Smooth muscle cell (in vitro differentiated cells): ENCODE results near the gene GMIP. TPM values are rescaled to one million over a fixed set of nuclear protein-coding genes. Genes with fewer than 3 reads are reported as not detected.

Experiments
- DNase-seq: peaks from one replicate; lab custom pipeline; 2025; ENCODE audit not compliant: unreplicated experiment; lab: John Stamatoyannopoulos, UW
- H2AFZ ChIP-seq: fragments of 200-600 bp; sonication (generic); 2 replicates; pipeline ENCODE4 v1.6.0; 2016; ENCODE audit warnings: antibody characterized with exemption, low read depth, mild to moderate bottlenecking
- H3F3A ChIP-seq: fragments of 200-600 bp; sonication (generic); 2 replicates; pipeline ENCODE4 v1.6.0; 2017; ENCODE audit warnings: antibody characterized with exemption, low read depth
- H3K27ac ChIP-seq: fragments of 200-600 bp; sonication (generic); 2 replicates; pipeline ENCODE4 v1.5.1; 2016; ENCODE audit warnings: low read depth, mild to moderate bottlenecking
- H3K27me3 ChIP-seq: fragments of 200-600 bp; sonication (generic); 2 replicates; pipeline ENCODE4 v1.6.1; 2016; ENCODE audit warnings: low read depth, mild to moderate bottlenecking
- H3K36me3 ChIP-seq: fragments of 200-600 bp; sonication (generic); 2 replicates; pipeline ENCODE4 v1.5.1; 2016; ENCODE audit warnings: low read depth
- H3K4me1 ChIP-seq: fragments of 200-600 bp; sonication (generic); 2 replicates; pipeline ENCODE4 v1.5.1; 2016; ENCODE audit warnings: low read depth
- H3K4me2 ChIP-seq: fragments of 200-600 bp; sonication (generic); 2 replicates; pipeline ENCODE4 v1.6.0; 2016; ENCODE audit warnings: mild to moderate bottlenecking
- H3K4me3 ChIP-seq: fragments of 200-600 bp; sonication (generic); 2 replicates; pipeline ENCODE4 v1.5.1; 2016; ENCODE audit warnings: mild to moderate bottlenecking
- H3K79me2 ChIP-seq: fragments of 200-600 bp; sonication (generic); 2 replicates; pipeline ENCODE4 v1.6.0; 2016; ENCODE audit warnings: low read depth, mild to moderate bottlenecking
- H3K9ac ChIP-seq: fragments of 200-600 bp; sonication (generic); 2 replicates; pipeline ENCODE4 v1.6.0; 2016; ENCODE audit warnings: low read depth
- H3K9me3 ChIP-seq: fragments of 200-600 bp; sonication (generic); replicated peaks from 2 replicates; pipeline ENCODE4 v1.5.1; 2016; ENCODE audit warnings: low read depth
- H4K20me1 ChIP-seq: fragments of 200-600 bp; sonication (generic); 2 replicates; pipeline ENCODE4 v1.6.0; 2016; ENCODE audit warnings: low read depth
- CTCF ChIP-seq: fragments of 200-600 bp; sonication (generic); IDR thresholded peaks from 2 replicates; pipeline ENCODE4 v1.5.1; 2017; ENCODE audit warnings: borderline replicate concordance, mild to moderate bottlenecking, antibody characterized with exemption; ENCODE audit not compliant: insufficient read depth, poor library complexity, severe bottlenecking
- WGBS: methylation state at CpG from one replicate; pipeline ENCODE4 v1.1.7; 2016; ENCODE audit warnings: low lambda C conversion rate; 5-methylcytosine and 5-hydroxymethylcytosine counted together
- polyA plus RNA-seq: library from polyadenylated mRNA; unstranded; fragments of >200 nt; fragmentation: Nextera tagmentation; extraction: Ambion mirVana; gene quantifications from 2 replicates; pipeline ENCODE4 v1.2.1, GENCODE V29; 2016
- total RNA-seq: library from RNA; depleted of rRNA; stranded (reverse); fragments of >200 nt; gene quantifications from 2 replicates; pipeline ENCODE4 v1.2.3, GENCODE V29; 2014

The GMIP gene
- total and polyA plus RNA-seq, 2 experiments from 2014 or later = 3.9 to 19.5 TPM

- Histone ChIP-seq H3F3A (no peaks in the 10 kb centered on the region), H3K36me3 (no peaks in the 10 kb centered on the region), H3K4me1 (no peaks in the 10 kb centered on the region), H3K4me2 (no peak overlapping the region), H4K20me1 (no peaks in the 10 kb centered on the region), H3K79me2 (no peaks in the 10 kb centered on the region), H3K9ac (no peak overlapping the region), H3K27me3 (no peaks in the 10 kb centered on the region), H3K4me3 (no peak overlapping the region), H2AFZ (no peak overlapping the region), H3K9me3 (no peaks in the 10 kb centered on the region), H3K27ac (no peak overlapping the region)
- 98% methylated on average over 9 of the region's 11 CpGs for WGBS
- no peak for DNase-seq
- TF ChIP-seq CTCF = no peak
Measured at GRCh38 chr19:19630062-19630414, 13.4 kb downstream of the GMIP start.

- Histone ChIP-seq H3K4me1 (no peaks in the 10 kb centered on the region), H3K4me2 (peak overlapping the region; percentile 84), H3F3A (no peaks in the 10 kb centered on the region), H4K20me1 (no peaks in the 10 kb centered on the region), H3K9ac (peak overlapping the region; percentile 44), H3K9me3 (no peaks in the 10 kb centered on the region), H2AFZ (peak overlapping the region; percentile 8), H3K27me3 (no peaks in the 10 kb centered on the region), H3K79me2 (no peaks in the 10 kb centered on the region), H3K27ac (no peak overlapping the region), H3K4me3 (peak overlapping the region; percentile 55), H3K36me3 (no peaks in the 10 kb centered on the region)
- no peak for TF ChIP-seq CTCF
- DNase-seq = peak; percentile 11
- 6% methylated on average over 31 of the region's 51 CpGs for WGBS
Measured at GRCh38 chr19:19628501-19629134, 14.8 kb downstream of the GMIP start.

- no peaks in the 10 kb centered on the region for H4K20me1 ChIP-seq
- peak within 1 kb of the TSS; percentile 55 for H3K4me3 ChIP-seq
- no peak within 1 kb of the TSS for H3K27ac ChIP-seq
- no peaks in the 10 kb centered on the region for H3K36me3 ChIP-seq
- no peak for DNase-seq
- H3K9ac ChIP-seq = peak within 1 kb of the TSS; percentile 44
- H3K9me3 ChIP-seq = no peaks in the 10 kb centered on the region
- peak within 1 kb of the TSS; percentile 66 for H2AFZ ChIP-seq
- peak within 1 kb of the TSS; percentile 84 for H3K4me2 ChIP-seq
- H3K4me1 ChIP-seq = no peaks in the 10 kb centered on the region
- H3F3A ChIP-seq = no peaks in the 10 kb centered on the region
- no peak for TF ChIP-seq CTCF
- 4% methylated on average over 19 of the region's 87 CpGs for WGBS
- H3K79me2 ChIP-seq = no peaks in the 10 kb centered on the region
- H3K27me3 ChIP-seq = no peaks in the 10 kb centered on the region
Measured at GRCh38 chr19:19627621-19628500, 15.6 kb downstream of the GMIP start, which contains the start of gene LPAR2. LPAR2 (minus strand) TSS chr19:19628220; CDS start chr19:19627275, 945 bp downstream.
